ENCODE results near the gene TSPAN16. TPM values are rescaled to one million over a fixed set of nuclear protein-coding genes. Genes with fewer than 3 reads are reported as not detected.
"Not testable (repeated sequence)": the region's sequence is repeated elsewhere in the genome, so short reads cannot be mapped to it uniquely, and the experiment has no call there.

Gene TSPAN16
- total RNA-seq, 3 donors from 2014 or later: not detected

DNA sequence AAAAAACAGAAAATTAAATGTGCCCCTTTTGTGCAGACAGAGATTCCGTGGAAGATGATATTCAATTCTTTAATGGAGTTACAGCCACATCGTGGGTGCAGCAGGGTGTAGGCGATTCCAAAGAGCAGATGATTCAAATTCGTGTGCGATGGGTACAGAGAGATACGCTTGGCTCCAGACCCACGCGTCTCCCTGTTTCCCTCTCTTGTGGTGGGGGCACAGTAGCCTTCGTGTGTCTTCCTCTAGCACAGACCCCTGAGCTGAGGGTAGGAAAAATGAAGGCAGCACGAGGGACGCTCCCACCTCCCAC is 4.8 kb downstream of the TSPAN16 start:
- Histone ChIP-seq H3K9me3 (no peaks in the 10 kb centered on the region), H3K27me3 (no peaks in the 10 kb centered on the region), H3K27ac (no peak overlapping the region), H3K4me1 (no peaks in the 10 kb centered on the region), H3K4me3 (no peak overlapping the region), H3K36me3 (no peaks in the 10 kb centered on the region)
- no peak for DNase-seq (ENCODE audit: low spot score in 2 of 2)
- TF ChIP-seq, protein P1, sequence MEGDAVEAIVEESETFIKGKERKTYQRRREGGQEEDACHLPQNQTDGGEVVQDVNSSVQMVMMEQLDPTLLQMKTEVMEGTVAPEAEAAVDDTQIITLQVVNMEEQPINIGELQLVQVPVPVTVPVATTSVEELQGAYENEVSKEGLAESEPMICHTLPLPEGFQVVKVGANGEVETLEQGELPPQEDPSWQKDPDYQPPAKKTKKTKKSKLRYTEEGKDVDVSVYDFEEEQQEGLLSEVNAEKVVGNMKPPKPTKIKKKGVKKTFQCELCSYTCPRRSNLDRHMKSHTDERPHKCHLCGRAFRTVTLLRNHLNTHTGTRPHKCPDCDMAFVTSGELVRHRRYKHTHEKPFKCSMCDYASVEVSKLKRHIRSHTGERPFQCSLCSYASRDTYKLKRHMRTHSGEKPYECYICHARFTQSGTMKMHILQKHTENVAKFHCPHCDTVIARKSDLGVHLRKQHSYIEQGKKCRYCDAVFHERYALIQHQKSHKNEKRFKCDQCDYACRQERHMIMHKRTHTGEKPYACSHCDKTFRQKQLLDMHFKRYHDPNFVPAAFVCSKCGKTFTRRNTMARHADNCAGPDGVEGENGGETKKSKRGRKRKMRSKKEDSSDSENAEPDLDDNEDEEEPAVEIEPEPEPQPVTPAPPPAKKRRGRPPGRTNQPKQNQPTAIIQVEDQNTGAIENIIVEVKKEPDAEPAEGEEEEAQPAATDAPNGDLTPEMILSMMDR (IDR thresholded peaks at IDR 0.05): no peak
- no peak for TF ChIP-seq POLR2A (IDR thresholded peaks at IDR 0.05)
- TF ChIP-seq POLR2AphosphoS5 (IDR thresholded peaks at IDR 0.05): no peak
- intact Hi-C loops (cut with DNase I; ENCODE audit: low total_unique reads): no loop called here

DNA sequence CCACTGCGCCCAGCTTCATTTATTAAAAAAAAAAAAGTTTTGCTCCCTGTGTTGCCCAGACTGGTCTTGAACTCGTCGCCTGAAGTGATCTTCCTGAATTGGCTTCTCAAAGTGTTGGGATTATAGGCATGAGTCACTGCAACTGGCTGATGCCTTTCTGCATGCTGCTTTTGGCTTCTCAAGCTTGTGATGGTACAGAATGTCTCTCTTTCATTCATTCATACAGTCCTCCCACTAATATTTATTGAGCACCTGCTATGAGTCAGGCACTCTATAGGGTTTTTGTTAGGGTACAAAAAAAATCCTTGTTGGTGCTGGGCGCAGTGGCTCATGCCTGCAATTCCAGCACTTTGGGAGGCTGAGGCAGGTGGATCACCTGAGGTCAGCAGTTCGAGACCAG is 9.0 kb downstream of the TSPAN16 start:
- no peaks in the 10 kb centered on the region for H3K27me3 ChIP-seq
- no peak overlapping the region for H3K27ac ChIP-seq
- H3K9me3 ChIP-seq: no peaks in the 10 kb centered on the region
- TF ChIP-seq POLR2A (IDR thresholded peaks at IDR 0.05) (no peak), POLR2AphosphoS5 (IDR thresholded peaks at IDR 0.05) (no peak)
- TF ChIP-seq, protein P1 (IDR thresholded peaks at IDR 0.05): no peak
- H3K4me1 ChIP-seq: no peaks in the 10 kb centered on the region
- H3K4me3 ChIP-seq: no peak overlapping the region
- no peak for DNase-seq (ENCODE audit: low spot score in 2 of 2)
- H3K36me3 ChIP-seq: no peaks in the 10 kb centered on the region
- intact Hi-C loops (cut with DNase I; ENCODE audit: low total_unique reads): no loop called here

DNA sequence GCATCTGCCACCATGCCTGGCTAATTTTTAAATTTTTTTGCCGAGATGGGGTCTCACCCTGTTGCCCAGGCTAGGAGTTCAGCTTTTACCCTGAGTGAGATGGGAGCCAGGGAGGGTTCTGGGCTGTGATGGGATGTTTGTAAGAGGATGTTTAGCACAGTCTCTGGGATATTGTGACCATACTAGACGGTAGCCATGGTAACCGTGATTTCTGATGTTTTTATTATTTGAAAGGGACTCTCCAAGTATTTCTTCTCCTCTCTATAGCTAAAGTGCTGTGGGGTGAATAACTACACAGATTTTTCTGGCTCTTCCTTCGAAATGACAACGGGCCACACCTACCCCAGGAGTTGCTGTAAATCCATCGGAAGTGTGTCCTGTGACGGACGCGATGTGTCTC is 10.4 kb downstream of the TSPAN16 start:
- TF ChIP-seq, protein P1 (IDR thresholded peaks at IDR 0.05): no peak
- TF ChIP-seq POLR2AphosphoS5 (IDR thresholded peaks at IDR 0.05): no peak
- TF ChIP-seq POLR2A (IDR thresholded peaks at IDR 0.05): no peak
- no peaks in the 10 kb centered on the region for H3K4me1 ChIP-seq
- no peaks in the 10 kb centered on the region for H3K9me3 ChIP-seq
- no peaks in the 10 kb centered on the region for H3K36me3 ChIP-seq
- H3K27ac ChIP-seq: no peak overlapping the region
- intact Hi-C loops (cut with DNase I; ENCODE audit: low total_unique reads): no loop called here
- no peak overlapping the region for H3K4me3 ChIP-seq
- DNase-seq (ENCODE audit: low spot score in 2 of 2): no peak
- H3K27me3 ChIP-seq: no peaks in the 10 kb centered on the region

DNA sequence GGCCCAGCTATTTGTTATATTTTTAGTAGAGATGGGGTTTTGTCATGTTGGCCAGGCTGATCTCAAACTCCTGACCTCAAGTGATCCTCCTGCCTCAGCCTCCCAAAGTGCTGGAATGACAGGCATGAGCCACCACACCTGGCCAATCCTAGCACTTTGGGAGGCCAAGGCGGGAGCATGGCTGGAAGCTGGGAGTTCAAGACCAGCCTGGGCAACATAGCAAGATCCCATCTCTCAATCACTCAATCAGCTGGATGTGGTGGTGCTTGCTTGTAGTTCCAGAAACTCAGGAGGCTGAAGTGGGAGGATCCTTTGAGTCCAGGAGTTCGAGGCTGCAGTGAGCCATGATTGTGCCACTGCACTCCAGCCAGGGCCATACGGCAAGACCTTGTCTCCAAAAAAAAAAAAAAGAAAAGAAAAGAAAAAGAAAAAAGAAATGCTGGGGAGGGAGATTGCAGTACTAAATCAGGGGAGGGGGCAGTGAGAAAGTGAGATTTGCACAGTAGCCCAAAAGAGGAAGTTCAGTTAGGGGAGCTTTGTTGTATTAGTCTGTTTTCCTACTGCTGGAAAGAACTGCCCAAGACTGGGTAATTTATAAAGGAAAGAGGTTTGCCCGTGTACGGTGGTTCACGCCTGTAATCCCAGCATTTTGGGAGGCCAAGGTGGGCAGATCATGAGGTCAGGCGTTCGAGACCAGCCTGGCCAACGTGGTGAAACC is 24.5 kb downstream of the TSPAN16 start:
- H3K9me3 ChIP-seq; H3K36me3 ChIP-seq; H3K27ac ChIP-seq; DNase-seq (ENCODE audit: low spot score in 2 of 2); H3K27me3 ChIP-seq; H3K4me3 ChIP-seq; intact Hi-C loops (cut with DNase I; ENCODE audit: low total_unique reads): not testable (repeated sequence)
- H3K4me1 ChIP-seq: peaks cover 15 to 21% of the 10 kb centered on the region in 2 donors

DNA sequence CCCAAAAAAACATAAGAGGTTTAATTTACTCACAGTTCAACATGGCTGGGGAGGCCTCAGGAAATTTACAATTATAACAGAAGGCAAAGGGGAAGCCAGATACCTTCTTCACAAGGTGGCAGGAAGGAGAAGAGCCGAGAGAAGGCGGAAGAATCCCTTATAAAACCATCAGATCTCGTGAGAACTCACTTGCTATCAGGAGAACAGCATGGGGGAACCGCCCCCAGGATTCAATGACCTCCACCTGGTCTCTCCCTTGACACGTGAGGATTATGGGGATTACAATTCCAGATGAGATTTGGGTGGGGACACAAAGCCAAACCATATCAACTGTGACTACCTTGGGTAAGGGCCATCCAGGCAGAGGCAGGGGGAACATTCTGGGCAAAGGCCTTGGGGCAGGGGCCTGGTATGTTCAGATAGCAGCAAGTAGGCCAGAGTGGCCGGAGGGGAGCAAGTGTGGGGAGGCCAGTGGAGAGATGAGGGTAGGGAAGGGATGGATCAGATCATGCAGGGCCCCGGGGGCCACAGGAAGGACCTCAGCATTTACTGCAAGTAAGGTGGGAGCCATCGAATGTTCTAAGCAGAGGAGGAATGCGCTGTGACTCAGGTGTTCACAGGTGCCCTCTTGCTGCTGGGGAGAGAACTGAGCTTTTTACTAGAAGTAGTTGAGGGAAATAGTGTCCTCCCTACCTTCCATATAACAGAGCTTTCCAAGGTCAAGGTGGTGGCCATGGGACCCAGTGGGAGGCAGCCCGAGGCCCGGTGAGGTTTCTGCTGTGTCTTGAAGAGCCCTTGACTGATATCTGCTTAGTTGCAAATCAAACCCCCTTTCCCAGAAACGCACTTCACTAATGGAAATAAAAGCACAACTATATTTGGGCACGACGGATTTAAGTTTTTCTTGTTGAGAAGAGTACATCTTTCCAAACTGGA is 25.5 kb downstream of the TSPAN16 start:
- intact Hi-C loops (cut with DNase I; ENCODE audit: low total_unique reads): no loop called here
- H3K4me1 ChIP-seq: peaks cover 15 to 21% of the 10 kb centered on the region in 2 donors
- DNase-seq (ENCODE audit: low spot score in 2 of 2): no peak
- H3K27me3 ChIP-seq: no peaks in the 10 kb centered on the region
- H3K36me3 ChIP-seq: no peaks in the 10 kb centered on the region
- H3K27ac ChIP-seq: peak overlapping the region in 1 of 2 donors; percentile 33
- no peak for TF ChIP-seq POLR2A (IDR thresholded peaks at IDR 0.05)
- TF ChIP-seq, protein P1 (IDR thresholded peaks at IDR 0.05): no peak
- no peak for TF ChIP-seq POLR2AphosphoS5 (IDR thresholded peaks at IDR 0.05)
- no peaks in the 10 kb centered on the region for H3K9me3 ChIP-seq
- H3K4me3 ChIP-seq: no peak overlapping the region

Measured in breast epithelium (tissue), 4 donors.